Kidney (tissue), 14 donors: ENCODE results near the gene FCN1. TPM values are rescaled to one million over a fixed set of nuclear protein-coding genes. Genes with fewer than 3 reads are reported as not detected.
A peak's percentile ranks its signal among the peaks of the same experiment; 100 is the strongest.

Experiments used
- DNase-seq, 5 donors: peaks; one replicate each; pipeline ENCODE4 v3.0.0-alpha.2; 2013 to 2020
- FAIRE-seq: peaks from 2 replicates; lab custom pipeline; 2012; peaks lifted over from hg19 to GRCh38; lab: Jason Lieb, UNC
- H3K27ac ChIP-seq, 2 donors: one replicate each; pipeline ENCODE4 v1.7.0; 2013; ENCODE audit warnings: low read depth in 2 of 2, low read length in 2 of 2, inconsistent platforms in 1 of 2
- H3K27me3 ChIP-seq: one replicate; pipeline ENCODE4 v1.7.1; 2013; ENCODE audit warnings: low read length, inconsistent platforms; ENCODE audit not compliant: control insufficient read depth, insufficient read depth
- H3K36me3 ChIP-seq, 3 donors: one replicate each; pipeline versions ENCODE4 v1.7.0 to v1.7.1; 2013; ENCODE audit warnings: low read length in 3 of 3, control low read depth in 1 of 3, inconsistent platforms in 1 of 3; ENCODE audit not compliant: insufficient read depth in 3 of 3, control insufficient read depth in 2 of 3
- H3K4me1 ChIP-seq, 3 donors: one replicate each; pipeline versions ENCODE4 v1.7.0 to v1.7.1; 2013; ENCODE audit warnings: low read length in 3 of 3, inconsistent platforms in 1 of 3, low read depth in 1 of 3; ENCODE audit not compliant: control insufficient read depth in 2 of 3, insufficient read depth in 2 of 3
- H3K4me3 ChIP-seq, 3 donors: one replicate each; pipeline versions ENCODE4 v1.7.0 to v1.8.1; 2013; ENCODE audit warnings: low read length in 3 of 3, control low read depth in 1 of 3, inconsistent platforms in 1 of 3
- H3K9ac ChIP-seq, 3 donors: one replicate each; pipeline versions ENCODE4 v1.7.0 to v1.7.1; 2013; ENCODE audit warnings: low read length in 3 of 3, control low read depth in 1 of 3, inconsistent platforms in 1 of 3
- H3K9me3 ChIP-seq, 3 donors: one replicate each; pipeline versions ENCODE4 v1.7.0 to v1.7.1; 2013; ENCODE audit warnings: low read length in 3 of 3, control low read depth in 1 of 3, inconsistent platforms in 1 of 3; ENCODE audit not compliant: control insufficient read depth in 2 of 3, insufficient read depth in 1 of 3
- intact Hi-C: fragments of 100-400 bp; cut with DNase I; formaldehyde crosslinking; loops from one replicate; pipeline ENCODE4 v1.11.1; 2022
- polyA plus RNA-seq: library from polyadenylated mRNA; stranded (reverse); fragments of 350-450 nt; fragmentation: Illumina TruSeq; extraction: RNeasy Lipid Tissue Mini Kit (QIAGEN cat#74804); gene quantifications from one replicate; pipeline ENCODE4 v1.2.3, GENCODE V29; 2014; ENCODE audit warnings: low read depth, low replicate concordance; ENCODE audit not compliant: insufficient read depth
- total RNA-seq: library from RNA; stranded (reverse); fragmentation: NEBNext Ultra II Directional; extraction: Animal tissue kit (Norgen Biotek cat#: 25700); gene quantifications from one replicate; pipeline ENCODE4 v1.2.1, GENCODE V29; 2021
- TF ChIP-seq, protein P1 (sequence below): IDR thresholded peaks from 3 replicates; pipeline ENCODE4 v1.5.1; 2012; ENCODE audit warnings: mild to moderate bottlenecking, moderate library complexity, borderline replicate concordance; ENCODE audit not compliant: insufficient read depth; ENCODE audit errors: extremely low read depth
- donor health status: control.
- donor health status: control.
- donor health status: control.
- donor health status: control.
- donor health status: control.
- donor health status: DM: yes; HTN: yes; CAD: no.
- donor health status: Normal renal cell carcinoma (clear cell type).

Gene FCN1
- total and polyA plus RNA-seq, 2 donors from 2014 or later = 3.2 to 13.0 TPM

DNA sequence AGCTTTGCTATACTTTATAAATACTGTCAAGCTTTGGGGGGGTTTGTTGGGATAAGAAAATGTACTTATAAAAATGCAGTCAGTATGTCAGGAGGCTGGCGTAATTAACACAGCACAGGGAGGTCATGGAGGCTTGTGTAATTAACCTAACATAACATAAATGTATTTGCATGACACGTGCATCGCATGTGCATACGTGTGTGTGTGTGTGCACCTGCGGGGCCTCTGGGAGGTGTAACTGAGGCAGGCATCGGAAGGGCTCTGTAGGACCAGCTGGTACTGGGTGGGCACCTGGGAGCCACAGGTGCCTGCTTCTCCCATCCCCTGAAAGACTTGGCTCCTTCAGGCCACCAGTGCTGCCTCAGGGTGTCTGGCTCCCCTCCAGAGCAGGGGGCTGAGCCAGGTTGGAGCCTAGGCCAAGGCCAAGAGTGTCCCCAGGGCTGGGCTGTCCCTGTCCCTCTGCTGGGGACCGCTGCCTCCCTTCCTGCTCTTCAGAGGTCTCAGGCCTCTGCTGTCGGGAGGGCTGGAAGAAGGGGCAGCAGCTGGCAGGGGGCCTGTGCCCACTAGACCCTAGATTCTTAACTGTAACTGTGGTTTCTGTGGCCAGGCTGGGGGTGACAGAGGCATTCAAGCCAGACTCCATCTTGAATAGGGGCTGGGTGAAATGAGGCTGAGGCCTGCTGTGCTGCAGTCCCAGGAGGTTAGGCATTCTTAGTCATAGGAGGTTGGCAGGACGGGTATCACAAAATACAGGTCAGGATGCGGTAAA is 28.1 kb downstream of the FCN1 start:
- Histone ChIP-seq H3K9ac (no peak overlapping the region), H3K4me3 (no peak overlapping the region), H3K27ac (no peak overlapping the region), H3K9me3 (no peaks in the 10 kb centered on the region), H3K36me3 (no peaks in the 10 kb centered on the region), H3K4me1 (no peaks in the 10 kb centered on the region), H3K27me3 (no peaks in the 10 kb centered on the region)
- DNase-seq = peak in 1 of 5 donors; percentile 12
- TF ChIP-seq, protein P1, sequence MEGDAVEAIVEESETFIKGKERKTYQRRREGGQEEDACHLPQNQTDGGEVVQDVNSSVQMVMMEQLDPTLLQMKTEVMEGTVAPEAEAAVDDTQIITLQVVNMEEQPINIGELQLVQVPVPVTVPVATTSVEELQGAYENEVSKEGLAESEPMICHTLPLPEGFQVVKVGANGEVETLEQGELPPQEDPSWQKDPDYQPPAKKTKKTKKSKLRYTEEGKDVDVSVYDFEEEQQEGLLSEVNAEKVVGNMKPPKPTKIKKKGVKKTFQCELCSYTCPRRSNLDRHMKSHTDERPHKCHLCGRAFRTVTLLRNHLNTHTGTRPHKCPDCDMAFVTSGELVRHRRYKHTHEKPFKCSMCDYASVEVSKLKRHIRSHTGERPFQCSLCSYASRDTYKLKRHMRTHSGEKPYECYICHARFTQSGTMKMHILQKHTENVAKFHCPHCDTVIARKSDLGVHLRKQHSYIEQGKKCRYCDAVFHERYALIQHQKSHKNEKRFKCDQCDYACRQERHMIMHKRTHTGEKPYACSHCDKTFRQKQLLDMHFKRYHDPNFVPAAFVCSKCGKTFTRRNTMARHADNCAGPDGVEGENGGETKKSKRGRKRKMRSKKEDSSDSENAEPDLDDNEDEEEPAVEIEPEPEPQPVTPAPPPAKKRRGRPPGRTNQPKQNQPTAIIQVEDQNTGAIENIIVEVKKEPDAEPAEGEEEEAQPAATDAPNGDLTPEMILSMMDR = no peak
- intact Hi-C loops = no loop called here
- no peak for FAIRE-seq

DNA sequence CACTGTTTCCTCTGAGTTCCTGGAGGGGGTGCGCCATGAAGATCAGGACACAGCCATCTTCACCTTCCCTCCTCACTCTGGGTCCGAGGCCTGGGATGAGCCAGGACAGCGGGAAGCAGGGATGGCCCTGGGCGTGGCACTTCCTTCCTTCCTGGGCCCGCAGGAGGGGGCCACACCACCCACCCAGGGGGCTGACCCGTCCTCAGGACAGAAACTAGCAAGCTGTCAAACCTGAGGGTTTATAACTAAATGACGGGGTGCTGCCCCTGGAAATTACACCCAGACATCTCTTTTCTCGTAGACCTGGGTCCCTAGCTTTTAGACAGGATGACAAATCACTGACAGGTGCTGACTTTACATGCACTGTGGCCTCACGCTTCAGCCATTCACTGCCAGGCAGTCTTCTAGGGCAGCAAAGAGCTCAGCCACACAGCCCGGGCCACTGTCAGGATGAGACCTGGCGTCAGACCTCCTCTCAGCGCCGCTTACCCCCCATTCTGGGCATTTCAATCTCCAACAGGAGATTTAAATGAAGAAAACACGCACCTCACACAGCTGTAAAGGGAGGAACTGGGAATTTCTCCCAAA is 29.0 kb downstream of the FCN1 start:
- H3K9ac ChIP-seq = no peak overlapping the region
- H3K36me3 ChIP-seq = no peaks in the 10 kb centered on the region
- DNase-seq (peak in 1 of 5 donors; percentile 23), FAIRE-seq (no peak)
- no peaks in the 10 kb centered on the region for H3K27me3 ChIP-seq
- H3K4me3 ChIP-seq = no peak overlapping the region
- no peaks in the 10 kb centered on the region for H3K9me3 ChIP-seq
- no peaks in the 10 kb centered on the region for H3K4me1 ChIP-seq
- H3K27ac ChIP-seq = no peak overlapping the region
- intact Hi-C loops = no loop called here
- TF ChIP-seq, protein P1 = no peak

DNA sequence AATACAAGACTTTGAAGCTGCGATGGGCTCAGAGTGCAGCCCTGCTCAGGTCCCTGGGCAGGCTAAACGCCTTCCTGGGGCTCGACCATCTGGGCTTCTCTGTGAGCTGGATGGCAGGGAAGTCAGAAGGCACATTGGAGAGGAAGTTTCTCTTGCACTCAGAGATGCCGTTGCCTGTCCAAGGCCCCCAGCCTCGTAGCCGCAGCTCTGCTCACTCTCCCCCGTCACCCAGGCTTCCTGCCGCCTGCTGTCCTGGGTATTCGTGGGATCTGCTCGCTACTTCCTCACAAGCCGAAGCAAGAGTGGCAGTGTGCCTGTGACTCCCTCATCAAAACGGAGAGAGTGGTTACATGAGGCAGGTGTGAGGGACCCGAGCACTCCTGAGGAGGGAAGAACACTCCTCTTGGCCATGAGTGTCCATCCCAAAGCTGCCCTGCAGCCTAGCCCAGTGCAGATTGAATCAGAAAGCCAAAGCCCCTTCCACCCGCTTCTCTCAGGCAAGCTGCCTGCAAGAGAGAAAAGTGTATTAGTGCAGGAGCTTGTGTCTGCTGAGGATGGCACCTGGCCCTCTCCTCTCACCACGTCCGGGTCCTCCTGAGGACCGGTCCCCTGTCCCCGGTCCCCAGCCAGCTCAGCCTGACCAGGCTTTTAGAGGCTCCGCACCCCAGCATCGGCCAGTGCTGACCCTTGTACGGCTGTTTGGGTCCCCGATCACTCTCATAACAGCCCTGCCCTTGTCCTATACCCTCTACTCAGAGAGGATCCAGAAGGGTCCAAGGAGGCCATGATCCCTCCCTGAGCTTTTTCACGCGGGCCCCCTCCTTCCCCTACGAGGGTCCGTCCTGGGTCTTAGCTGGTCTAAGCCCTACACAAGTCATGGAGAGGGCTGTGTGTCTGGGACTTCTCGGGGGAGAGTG is 29.8 kb downstream of the FCN1 start:
- intact Hi-C loops = no loop called here
- no peaks in the 10 kb centered on the region for H3K9me3 ChIP-seq
- no peak overlapping the region for H3K4me3 ChIP-seq
- no peaks in the 10 kb centered on the region for H3K27me3 ChIP-seq
- TF ChIP-seq, protein P1 = no peak
- no peak overlapping the region for H3K27ac ChIP-seq
- no peaks in the 10 kb centered on the region for H3K36me3 ChIP-seq
- DNase-seq (no peak), FAIRE-seq (no peak)
- no peaks in the 10 kb centered on the region for H3K4me1 ChIP-seq
- no peak overlapping the region for H3K9ac ChIP-seq
